ENCODE measurements around the gene HNF1A.

HNF1A gene

GRCh38 chr12:121015825-121016766 is 37.8 kb downstream of the HNF1A start, which contains the start of gene C12orf43:
Gene C12orf43, minus strand, starts transcription at chr12:121016487. Its CDS starts 13 bp downstream, at chr12:121016474.
- peak; percentile 56 for DNase-seq (ENCODE audit: extremely low read depth, low read depth)
- no peak for TF ChIP-seq CTCF (IDR thresholded peaks at IDR 0.05; ENCODE audit: low read depth, low read length)

GRCh38 chr12:121017966-121018491 is 39.7 kb downstream of the HNF1A start:
- DNase-seq (ENCODE audit: extremely low read depth, low read depth): no peak
- TF ChIP-seq CTCF (IDR thresholded peaks at IDR 0.05; ENCODE audit: low read depth, low read length): no peak

GRCh38 chr12:121018860-121019617 is 40.7 kb downstream of the HNF1A start:
- TF ChIP-seq CTCF (IDR thresholded peaks at IDR 0.05; ENCODE audit: low read depth, low read length): no peak
- no peak for DNase-seq (ENCODE audit: extremely low read depth, low read depth)

GRCh38 chr12:121021754-121022153 is 43.4 kb downstream of the HNF1A start:
- no peak for DNase-seq (ENCODE audit: extremely low read depth, low read depth)
- no peak for TF ChIP-seq CTCF (IDR thresholded peaks at IDR 0.05; ENCODE audit: low read depth, low read length)

GRCh38 chr12:121022713-121023112 is 44.4 kb downstream of the HNF1A start:
- TF ChIP-seq CTCF (IDR thresholded peaks at IDR 0.05; ENCODE audit: low read depth, low read length): no peak
- no peak for DNase-seq (ENCODE audit: extremely low read depth, low read depth)

- no peak for DNase-seq (ENCODE audit: extremely low read depth, low read depth)
- TF ChIP-seq CTCF (IDR thresholded peaks at IDR 0.05; ENCODE audit: low read depth, low read length): no peak
Measured at GRCh38 chr12:121023799-121024198, 45.5 kb downstream of the HNF1A start.

Measured in AG09319 (cell line).